ENCODE results near the gene FLT4.

FLT4 gene

DNA sequence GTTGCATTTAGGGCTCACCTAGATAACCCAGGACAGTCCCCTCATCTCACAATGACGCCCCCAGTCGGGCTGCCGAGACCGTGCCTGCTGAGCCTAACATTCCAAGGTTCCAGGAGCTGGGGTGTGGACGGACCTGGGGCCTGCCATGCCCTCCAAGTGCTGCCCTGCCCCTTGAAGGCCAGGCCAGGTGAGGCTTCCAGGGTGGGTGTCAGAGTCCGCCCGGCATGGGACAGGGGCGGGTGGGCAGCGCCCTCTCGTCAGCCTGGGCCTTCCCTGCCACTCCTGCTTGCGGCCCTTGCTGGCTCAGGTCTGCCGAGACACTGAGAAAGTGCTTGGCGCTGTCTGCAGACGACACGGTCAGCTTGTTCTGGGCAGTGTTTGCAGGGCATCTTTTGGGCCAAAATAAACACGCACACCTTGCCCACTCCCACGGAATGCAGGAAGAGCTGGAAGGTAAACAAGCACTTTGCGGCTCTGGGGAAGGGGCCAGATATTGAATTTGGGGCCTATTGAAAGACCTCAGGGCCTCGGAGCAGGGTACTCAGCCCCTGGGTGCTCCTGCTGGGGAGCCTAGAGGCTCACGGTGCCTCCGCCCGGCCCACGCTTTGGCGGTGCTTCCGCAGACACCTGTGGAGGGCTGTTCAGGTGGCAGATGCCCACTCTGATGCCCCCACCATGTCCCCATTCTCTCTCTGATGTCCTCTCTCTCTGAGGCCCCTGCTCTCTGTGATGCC, 53.9 kb downstream of the FLT4 start:
- no peak for TF ChIP-seq FOXM1 (IDR thresholded peaks at IDR 0.05; ENCODE audit: borderline replicate concordance, low read depth)
- TF ChIP-seq TCF12 (IDR thresholded peaks at IDR 0.05; ENCODE audit: low read depth) = no peak
- TF ChIP-seq, protein P1, sequence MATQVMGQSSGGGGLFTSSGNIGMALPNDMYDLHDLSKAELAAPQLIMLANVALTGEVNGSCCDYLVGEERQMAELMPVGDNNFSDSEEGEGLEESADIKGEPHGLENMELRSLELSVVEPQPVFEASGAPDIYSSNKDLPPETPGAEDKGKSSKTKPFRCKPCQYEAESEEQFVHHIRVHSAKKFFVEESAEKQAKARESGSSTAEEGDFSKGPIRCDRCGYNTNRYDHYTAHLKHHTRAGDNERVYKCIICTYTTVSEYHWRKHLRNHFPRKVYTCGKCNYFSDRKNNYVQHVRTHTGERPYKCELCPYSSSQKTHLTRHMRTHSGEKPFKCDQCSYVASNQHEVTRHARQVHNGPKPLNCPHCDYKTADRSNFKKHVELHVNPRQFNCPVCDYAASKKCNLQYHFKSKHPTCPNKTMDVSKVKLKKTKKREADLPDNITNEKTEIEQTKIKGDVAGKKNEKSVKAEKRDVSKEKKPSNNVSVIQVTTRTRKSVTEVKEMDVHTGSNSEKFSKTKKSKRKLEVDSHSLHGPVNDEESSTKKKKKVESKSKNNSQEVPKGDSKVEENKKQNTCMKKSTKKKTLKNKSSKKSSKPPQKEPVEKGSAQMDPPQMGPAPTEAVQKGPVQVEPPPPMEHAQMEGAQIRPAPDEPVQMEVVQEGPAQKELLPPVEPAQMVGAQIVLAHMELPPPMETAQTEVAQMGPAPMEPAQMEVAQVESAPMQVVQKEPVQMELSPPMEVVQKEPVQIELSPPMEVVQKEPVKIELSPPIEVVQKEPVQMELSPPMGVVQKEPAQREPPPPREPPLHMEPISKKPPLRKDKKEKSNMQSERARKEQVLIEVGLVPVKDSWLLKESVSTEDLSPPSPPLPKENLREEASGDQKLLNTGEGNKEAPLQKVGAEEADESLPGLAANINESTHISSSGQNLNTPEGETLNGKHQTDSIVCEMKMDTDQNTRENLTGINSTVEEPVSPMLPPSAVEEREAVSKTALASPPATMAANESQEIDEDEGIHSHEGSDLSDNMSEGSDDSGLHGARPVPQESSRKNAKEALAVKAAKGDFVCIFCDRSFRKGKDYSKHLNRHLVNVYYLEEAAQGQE (IDR thresholded peaks at IDR 0.05; ENCODE audit: low read depth) = no peak
- TF ChIP-seq CREB1 (IDR thresholded peaks at IDR 0.05; ENCODE audit: low read depth) = no peak
- no peak for TF ChIP-seq EP300 (IDR thresholded peaks at IDR 0.05; ENCODE audit: borderline replicate concordance)
- TF ChIP-seq YY1 (IDR thresholded peaks at IDR 0.05; ENCODE audit: low read depth) = no peak
- TF ChIP-seq TEAD4 (IDR thresholded peaks at IDR 0.05) = no peak
- TF ChIP-seq EGR1 (IDR thresholded peaks at IDR 0.05) = no peak
- no peak for TF ChIP-seq NFIC (IDR thresholded peaks at IDR 0.05)
- TF ChIP-seq, protein P2, sequence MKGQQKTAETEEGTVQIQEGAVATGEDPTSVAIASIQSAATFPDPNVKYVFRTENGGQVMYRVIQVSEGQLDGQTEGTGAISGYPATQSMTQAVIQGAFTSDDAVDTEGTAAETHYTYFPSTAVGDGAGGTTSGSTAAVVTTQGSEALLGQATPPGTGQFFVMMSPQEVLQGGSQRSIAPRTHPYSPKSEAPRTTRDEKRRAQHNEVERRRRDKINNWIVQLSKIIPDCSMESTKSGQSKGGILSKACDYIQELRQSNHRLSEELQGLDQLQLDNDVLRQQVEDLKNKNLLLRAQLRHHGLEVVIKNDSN (IDR thresholded peaks at IDR 0.05) = no peak
- no peak for TF ChIP-seq ZBTB7A (IDR thresholded peaks at IDR 0.05; ENCODE audit: low read depth)
- TF ChIP-seq, protein P3, sequence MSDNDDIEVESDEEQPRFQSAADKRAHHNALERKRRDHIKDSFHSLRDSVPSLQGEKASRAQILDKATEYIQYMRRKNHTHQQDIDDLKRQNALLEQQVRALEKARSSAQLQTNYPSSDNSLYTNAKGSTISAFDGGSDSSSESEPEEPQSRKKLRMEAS (IDR thresholded peaks at IDR 0.05) = no peak
- no peak for TF ChIP-seq RAD21 (IDR thresholded peaks at IDR 0.05; ENCODE audit: low read depth)
- TF ChIP-seq TAF1 (IDR thresholded peaks at IDR 0.05; ENCODE audit: low read depth) = no peak
- TF ChIP-seq CEBPB (IDR thresholded peaks at IDR 0.05) = no peak

DNA sequence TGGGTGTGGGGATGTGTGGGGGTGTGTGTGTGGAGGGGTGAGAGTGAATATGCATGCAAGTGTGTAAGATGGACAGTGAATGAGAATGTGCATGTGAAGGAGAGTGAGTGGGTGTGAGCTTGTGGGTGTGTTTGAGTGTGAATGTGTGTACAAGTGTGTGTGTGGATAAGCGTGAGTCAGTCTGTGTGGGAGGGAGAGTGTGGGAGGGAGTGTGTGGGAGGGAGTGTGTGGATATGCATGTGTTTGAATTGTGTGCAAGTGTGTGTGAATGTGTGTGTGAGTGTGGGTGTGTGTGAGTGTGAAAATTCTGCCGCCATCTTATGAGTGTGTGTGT, 54.4 kb downstream of the FLT4 start:
- TF ChIP-seq, protein P1 (IDR thresholded peaks at IDR 0.05; ENCODE audit: low read depth) = no peak
- TF ChIP-seq NFIC (IDR thresholded peaks at IDR 0.05) (no peak), TAF1 (IDR thresholded peaks at IDR 0.05; ENCODE audit: low read depth) (no peak), YY1 (IDR thresholded peaks at IDR 0.05; ENCODE audit: low read depth) (no peak), RAD21 (IDR thresholded peaks at IDR 0.05; ENCODE audit: low read depth) (no peak), TCF12 (IDR thresholded peaks at IDR 0.05; ENCODE audit: low read depth) (no peak), FOXM1 (IDR thresholded peaks at IDR 0.05; ENCODE audit: borderline replicate concordance, low read depth) (no peak), EGR1 (IDR thresholded peaks at IDR 0.05) (no peak), ZBTB7A (IDR thresholded peaks at IDR 0.05; ENCODE audit: low read depth) (no peak), TEAD4 (IDR thresholded peaks at IDR 0.05) (no peak), CREB1 (IDR thresholded peaks at IDR 0.05; ENCODE audit: low read depth) (no peak), CEBPB (IDR thresholded peaks at IDR 0.05) (no peak), EP300 (IDR thresholded peaks at IDR 0.05; ENCODE audit: borderline replicate concordance) (no peak)
- TF ChIP-seq, protein P2 (IDR thresholded peaks at IDR 0.05) = no peak
- TF ChIP-seq, protein P3 (IDR thresholded peaks at IDR 0.05) = no peak

DNA sequence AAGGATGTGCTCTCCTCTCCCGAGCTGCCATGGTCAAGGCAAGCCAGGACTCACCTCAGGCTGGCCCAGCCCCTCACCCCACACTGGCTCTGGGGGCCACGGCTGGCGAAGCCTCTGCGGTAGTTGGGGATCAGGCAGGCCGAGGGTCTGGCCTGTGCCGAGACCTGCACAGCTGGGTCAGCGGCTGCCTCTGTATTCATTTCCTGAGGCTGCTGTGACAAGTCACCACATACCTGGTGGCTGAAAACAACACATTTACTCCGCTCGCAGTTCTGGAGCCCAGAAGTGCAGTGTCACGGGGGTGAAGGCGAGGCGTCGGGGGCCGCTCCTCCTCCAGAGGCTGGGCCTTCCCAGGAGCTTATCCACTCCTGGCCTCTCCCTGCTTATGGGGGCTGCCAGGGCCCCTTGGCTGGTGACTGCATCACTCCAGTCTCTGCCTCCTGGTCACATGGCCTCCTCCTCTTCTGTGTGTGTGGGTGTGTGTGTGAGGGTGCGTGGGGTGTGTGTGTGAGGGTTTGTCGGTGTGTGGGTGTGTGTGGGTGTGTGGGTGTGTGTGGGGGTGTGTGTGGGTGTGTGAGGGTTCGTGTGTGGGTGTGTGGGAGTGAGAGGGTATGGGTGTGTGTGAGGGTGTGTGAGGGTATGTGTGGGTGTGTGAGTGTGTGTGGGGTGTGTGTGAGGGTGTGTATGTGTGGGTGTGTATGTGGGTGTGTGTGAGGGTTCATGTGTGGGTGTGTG, 54.9 kb downstream of the FLT4 start:
- no peak for TF ChIP-seq FOXM1 (IDR thresholded peaks at IDR 0.05; ENCODE audit: borderline replicate concordance, low read depth)
- TF ChIP-seq, protein P3 (IDR thresholded peaks at IDR 0.05) = no peak
- TF ChIP-seq EGR1 (IDR thresholded peaks at IDR 0.05) = no peak
- no peak for TF ChIP-seq CREB1 (IDR thresholded peaks at IDR 0.05; ENCODE audit: low read depth)
- no peak for TF ChIP-seq TEAD4 (IDR thresholded peaks at IDR 0.05)
- no peak for TF ChIP-seq EP300 (IDR thresholded peaks at IDR 0.05; ENCODE audit: borderline replicate concordance)
- no peak for TF ChIP-seq CEBPB (IDR thresholded peaks at IDR 0.05)
- TF ChIP-seq, protein P1 (IDR thresholded peaks at IDR 0.05; ENCODE audit: low read depth) = no peak
- TF ChIP-seq YY1 (IDR thresholded peaks at IDR 0.05; ENCODE audit: low read depth) = no peak
- TF ChIP-seq TAF1 (IDR thresholded peaks at IDR 0.05; ENCODE audit: low read depth) = no peak
- TF ChIP-seq NFIC (IDR thresholded peaks at IDR 0.05) = no peak
- TF ChIP-seq ZBTB7A (IDR thresholded peaks at IDR 0.05; ENCODE audit: low read depth) = no peak
- TF ChIP-seq TCF12 (IDR thresholded peaks at IDR 0.05; ENCODE audit: low read depth) = no peak
- no peak for TF ChIP-seq RAD21 (IDR thresholded peaks at IDR 0.05; ENCODE audit: low read depth)
- TF ChIP-seq, protein P2 (IDR thresholded peaks at IDR 0.05) = no peak

Measured in Ishikawa (cell line).